Common myeloid progenitor, CD34-positive (primary cell): ENCODE results near the gene ARHGAP15.

Experiments used
- CTCF ChIA-PET: fragments of 350-600 bp; sonication (Branson Sonifier 250); formaldehyde crosslinking; loops from one replicate; lab custom pipeline; 2021; ENCODE audit warnings: antibody characterized with exemption; lab: Charles Lee
- POLR2A ChIA-PET: fragments of 350-600 bp; sonication (Branson Sonifier 250); formaldehyde crosslinking; loops from one replicate; lab custom pipeline; 2021; ENCODE audit warnings: antibody characterized with exemption; lab: Charles Lee
- DNase-seq, 3 donors: peaks; one replicate each; pipeline versions ENCODE4 v3.0.0 to v3.0.0-alpha.2; 2013
- H3K27ac ChIP-seq, 2 experiments: 1 replicate in 1 of 2; 2 replicates in 1 of 2; pipeline ENCODE4 v1.7.0; 2013; ENCODE audit warnings: inconsistent platforms in 2 of 2, low read length in 2 of 2, mild to moderate bottlenecking in 2 of 2, low read depth in 1 of 2, moderate library complexity in 1 of 2; ENCODE audit not compliant: severe bottlenecking in 2 of 2, insufficient read depth in 1 of 2, poor library complexity in 1 of 2
- H3K27me3 ChIP-seq, 5 experiments: replicated peaks in 2 of 5; 1 replicate in 3 of 5; 2 replicates in 2 of 5; pipeline versions ENCODE4 v1.6.1 to v1.7.0; 2013; ENCODE audit warnings: low read length in 4 of 5, mild to moderate bottlenecking in 2 of 5, moderate library complexity in 2 of 5, inconsistent platforms in 1 of 5; ENCODE audit not compliant: insufficient read depth in 5 of 5, control insufficient read depth in 4 of 5
- H3K36me3 ChIP-seq, 4 experiments: 1 replicate in 2 of 4; 2 replicates in 2 of 4; pipeline versions ENCODE4 v1.6.1 to v1.7.0; 2013; ENCODE audit warnings: low read length in 3 of 4, control low read depth in 1 of 4, mild to moderate bottlenecking in 1 of 4; ENCODE audit not compliant: control insufficient read depth in 4 of 4, insufficient read depth in 4 of 4
- H3K4me1 ChIP-seq, 4 experiments: 1 replicate in 3 of 4; 2 replicates in 1 of 4; pipeline versions ENCODE4 v1.6.1 to v1.7.1; 2013; ENCODE audit warnings: low read length in 3 of 4, mild to moderate bottlenecking in 3 of 4, control low read depth in 1 of 4, inconsistent platforms in 1 of 4, moderate library complexity in 1 of 4; ENCODE audit not compliant: control insufficient read depth in 4 of 4, insufficient read depth in 4 of 4; ENCODE audit errors: control extremely low read depth in 1 of 4
- H3K4me3 ChIP-seq, 7 experiments: 1 replicate in 4 of 7; 2 replicates in 3 of 7; pipeline versions ENCODE4 v1.5.1 to v1.7.0; 2013; ENCODE audit warnings: mild to moderate bottlenecking in 7 of 7, low read length in 6 of 7, moderate library complexity in 6 of 7, inconsistent platforms in 2 of 7, low read depth in 2 of 7, control low read depth in 1 of 7; ENCODE audit not compliant: insufficient read depth in 4 of 7, control insufficient read depth in 1 of 7; ENCODE audit errors: extremely low read depth in 1 of 7
- H3K9me3 ChIP-seq, 5 experiments: 1 replicate in 4 of 5; 2 replicates in 1 of 5; pipeline versions ENCODE4 v1.6.1 to v1.7.1; 2013; ENCODE audit warnings: low read length in 4 of 5, mild to moderate bottlenecking in 2 of 5, inconsistent platforms in 1 of 5, low read depth in 1 of 5, moderate library complexity in 1 of 5; ENCODE audit not compliant: control insufficient read depth in 4 of 5, insufficient read depth in 2 of 5; ENCODE audit errors: control extremely low read depth in 1 of 5
- WGBS: methylation state at CpG from one replicate; pipeline ENCODE4 v1.1.5; 2013; ENCODE audit not compliant: insufficient coverage; 5-methylcytosine and 5-hydroxymethylcytosine counted together

The ARHGAP15 gene

DNA sequence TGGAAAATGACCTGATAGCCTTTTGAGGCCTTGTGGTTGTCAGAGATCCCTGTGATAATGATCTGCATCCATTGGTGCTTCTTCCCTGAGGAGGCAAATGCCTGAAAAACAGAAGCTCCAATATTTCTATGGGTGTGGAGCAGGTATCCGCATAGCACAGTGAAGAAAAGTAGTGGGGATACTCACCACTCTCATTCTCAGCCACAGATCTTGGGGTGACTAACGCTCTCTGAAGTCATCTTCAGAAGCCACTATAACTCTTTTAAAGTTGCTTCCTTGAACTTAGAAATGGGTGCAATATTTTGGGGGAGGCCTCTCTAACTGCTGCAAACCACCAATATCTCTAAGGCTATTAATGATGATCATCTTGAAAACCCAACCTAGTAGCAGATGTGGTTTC is 46.2 kb downstream of the ARHGAP15 start:
- Histone ChIP-seq H3K9me3 (peaks cover 0 to 7% (median 4%) of the 10 kb centered on the region in 5 experiments), H3K27ac (no peak overlapping the region)
- POLR2A ChIA-PET = no interaction called here

DNA sequence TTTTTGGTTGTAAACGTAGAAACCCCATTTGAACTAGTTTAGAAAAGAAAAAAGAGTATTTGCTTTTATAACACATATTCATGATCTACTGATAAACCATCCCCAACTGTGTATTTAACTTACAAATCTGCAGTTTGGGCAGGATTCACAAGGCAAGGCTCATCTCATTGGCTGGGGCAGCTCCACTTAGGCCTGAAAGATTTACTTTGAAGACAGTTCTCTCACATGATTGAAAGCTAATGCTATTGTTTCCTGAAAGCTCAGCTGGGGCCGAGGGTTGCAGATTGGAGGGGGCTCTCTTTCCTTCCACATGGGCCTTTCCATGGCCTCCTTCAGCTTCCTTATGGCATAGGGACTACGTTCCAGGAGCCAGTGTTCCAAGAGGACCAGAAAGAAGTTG is 47.4 kb downstream of the ARHGAP15 start:
- Histone ChIP-seq H3K4me3 (no peak overlapping the region), H3K27ac (peak overlapping the region in 1 of 2 experiments; percentile 32), H3K27me3 (no peaks in the 10 kb centered on the region), H3K36me3 (peaks cover 11 to 47% (median 29%) of the 10 kb centered on the region in 4 experiments), H3K4me1 (no peaks in the 10 kb centered on the region), H3K9me3 (peaks cover 2 to 18% (median 6%) of the 10 kb centered on the region in 5 experiments)
- DNase-seq = no peak
- 75% methylated on average over 2 of the region's 3 CpGs for WGBS
- ChIA-PET CTCF (interaction anchor here (1.4 to 2.5 kb wide), 2 partner anchors 12 to 15 kb away, joined by 4 to 10 read pairs; no protein-coding TSS in a partner anchor), POLR2A (no interaction called here)

More for the DNA sequence above, 46.2 kb downstream of the ARHGAP15 start:
- Histone ChIP-seq H3K4me1 (peaks cover 0 to 8% (median 6%) of the 10 kb centered on the region in 4 experiments), H3K36me3 (peaks cover 7 to 44% (median 30%) of the 10 kb centered on the region in 4 experiments), H3K27me3 (no peaks in the 10 kb centered on the region), H3K4me3 (no peak overlapping the region)
- 100% methylated on average over 2 of the region's 2 CpGs for WGBS
- CTCF ChIA-PET = interaction anchor here (1.1 to 1.8 kb wide), 6 partner anchors 8 to 90 kb away, joined by 3 to 5 read pairs (median 5); no protein-coding TSS in a partner anchor
- no peak for DNase-seq

DNA sequence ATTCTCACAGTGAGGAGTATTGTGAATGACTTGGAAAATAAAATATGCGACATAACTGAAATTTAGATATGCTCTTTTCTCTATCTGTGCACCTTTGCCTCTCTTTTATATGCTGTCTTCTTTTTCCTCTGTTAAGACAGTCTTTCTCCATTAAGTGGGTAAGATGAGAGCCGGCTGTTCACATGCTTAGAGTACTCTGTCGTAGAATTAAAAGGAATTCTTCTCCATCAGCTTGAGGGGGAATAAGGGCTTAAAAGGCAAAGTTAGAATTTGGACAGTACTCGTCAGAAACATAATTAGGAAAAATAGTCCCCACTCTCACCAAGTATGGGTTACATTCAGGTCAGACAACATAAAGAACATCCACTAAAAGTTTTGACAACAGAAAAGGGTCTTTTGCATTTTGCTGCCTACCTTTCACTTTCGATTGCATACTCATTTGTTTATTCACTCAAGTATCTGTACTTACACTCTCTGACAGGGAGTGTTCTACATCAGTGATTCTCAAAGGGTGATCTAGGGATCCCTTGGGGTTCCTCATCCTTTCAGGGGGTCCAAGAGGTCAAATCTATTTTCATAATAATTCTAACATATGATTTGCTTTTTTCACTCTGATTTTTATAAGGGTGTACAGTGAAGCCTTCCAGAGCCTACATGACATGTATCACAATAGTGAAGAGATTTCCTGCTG is 48.0 kb downstream of the ARHGAP15 start:
- peaks cover 6 to 48% (median 29%) of the 10 kb centered on the region in 4 experiments for H3K36me3 ChIP-seq
- H3K27ac ChIP-seq = peak overlapping the region in 1 of 2 experiments; percentile 57

DNA sequence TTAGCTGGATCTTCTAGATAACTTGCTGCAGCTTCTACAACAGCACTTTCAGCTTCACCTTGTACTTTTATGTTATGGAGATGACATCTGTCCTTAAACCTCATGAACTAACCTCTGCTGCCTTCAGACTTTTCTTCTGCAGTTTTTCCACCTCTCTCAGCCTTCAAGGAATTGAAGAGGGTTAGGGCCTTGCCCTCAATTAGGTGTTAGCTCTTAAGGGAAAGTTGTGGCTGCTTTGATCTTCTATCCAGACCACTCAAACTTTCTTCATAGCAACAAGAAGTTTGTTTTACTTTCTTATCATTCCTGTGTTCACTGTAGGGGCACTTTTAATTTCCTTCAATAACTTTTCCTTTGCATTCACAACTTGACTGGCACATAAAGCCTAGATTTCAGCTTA is 52.3 kb downstream of the ARHGAP15 start:
- ChIA-PET CTCF (interaction anchor here (1.2 to 2.2 kb wide), 5 partner anchors 8 to 20 kb away, joined by 3 to 7 read pairs (median 4); no protein-coding TSS in a partner anchor), POLR2A (no interaction called here)
- DNase-seq = no peak
- Histone ChIP-seq H3K27ac (no peak overlapping the region), H3K9me3 (peaks cover 4 to 24% (median 6%) of the 10 kb centered on the region in 5 experiments), H3K36me3 (peaks cover 4 to 61% (median 28%) of the 10 kb centered on the region in 4 experiments), H3K27me3 (no peaks in the 10 kb centered on the region), H3K4me3 (no peak overlapping the region), H3K4me1 (no peaks in the 10 kb centered on the region)

More for the DNA sequence above, 48.0 kb downstream of the ARHGAP15 start:
- no peaks in the 10 kb centered on the region for H3K4me1 ChIP-seq
- CTCF ChIA-PET = interaction anchor here (1.4 to 2.5 kb wide), 2 partner anchors 12 to 16 kb away, joined by 4 to 10 read pairs; no protein-coding TSS in a partner anchor
- peak overlapping the region in 1 of 7 experiments; percentile 24 for H3K4me3 ChIP-seq
- peak in 1 of 3 donors; percentile 28 for DNase-seq
- POLR2A ChIA-PET = no interaction called here
- WGBS = 100% methylated on average over 3 of the region's 5 CpGs
- H3K9me3 ChIP-seq = peaks cover 2 to 24% (median 6%) of the 10 kb centered on the region in 5 experiments
- H3K27me3 ChIP-seq = no peaks in the 10 kb centered on the region

DNA sequence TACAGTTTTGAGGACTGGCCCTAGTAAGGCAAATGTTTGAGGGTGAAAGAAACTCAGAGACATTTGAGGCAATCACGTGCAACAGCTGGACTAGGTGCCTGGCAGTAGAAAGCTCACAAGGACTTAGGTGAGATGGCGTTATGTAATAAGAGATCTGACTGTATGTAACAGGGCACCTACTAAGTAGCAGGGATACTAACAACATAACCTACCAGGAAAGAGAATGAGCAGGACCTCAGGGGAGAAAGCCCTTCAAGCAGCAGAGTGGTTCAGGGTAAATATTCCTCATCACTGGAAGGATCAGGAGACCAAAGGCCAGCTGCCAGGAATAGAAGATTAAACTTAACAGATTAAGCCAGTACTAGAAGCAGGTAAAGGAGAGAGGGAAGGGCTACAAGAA is 53.4 kb downstream of the ARHGAP15 start:
- no peaks in the 10 kb centered on the region for H3K4me1 ChIP-seq
- H3K27ac ChIP-seq = no peak overlapping the region
- ChIA-PET POLR2A (no interaction called here), CTCF (interaction anchor here (1.5 kb wide), 3 partner anchors 11 to 72 kb away, joined by 3 to 9 read pairs (median 5); no protein-coding TSS in a partner anchor)
- 100% methylated on average over 1 of the region's 2 CpGs for WGBS
- H3K9me3 ChIP-seq = peaks cover 4 to 24% (median 6%) of the 10 kb centered on the region in 5 experiments
- no peak for DNase-seq
- peaks cover 4 to 54% (median 23%) of the 10 kb centered on the region in 4 experiments for H3K36me3 ChIP-seq
- H3K4me3 ChIP-seq = no peak overlapping the region
- H3K27me3 ChIP-seq = no peaks in the 10 kb centered on the region

DNA sequence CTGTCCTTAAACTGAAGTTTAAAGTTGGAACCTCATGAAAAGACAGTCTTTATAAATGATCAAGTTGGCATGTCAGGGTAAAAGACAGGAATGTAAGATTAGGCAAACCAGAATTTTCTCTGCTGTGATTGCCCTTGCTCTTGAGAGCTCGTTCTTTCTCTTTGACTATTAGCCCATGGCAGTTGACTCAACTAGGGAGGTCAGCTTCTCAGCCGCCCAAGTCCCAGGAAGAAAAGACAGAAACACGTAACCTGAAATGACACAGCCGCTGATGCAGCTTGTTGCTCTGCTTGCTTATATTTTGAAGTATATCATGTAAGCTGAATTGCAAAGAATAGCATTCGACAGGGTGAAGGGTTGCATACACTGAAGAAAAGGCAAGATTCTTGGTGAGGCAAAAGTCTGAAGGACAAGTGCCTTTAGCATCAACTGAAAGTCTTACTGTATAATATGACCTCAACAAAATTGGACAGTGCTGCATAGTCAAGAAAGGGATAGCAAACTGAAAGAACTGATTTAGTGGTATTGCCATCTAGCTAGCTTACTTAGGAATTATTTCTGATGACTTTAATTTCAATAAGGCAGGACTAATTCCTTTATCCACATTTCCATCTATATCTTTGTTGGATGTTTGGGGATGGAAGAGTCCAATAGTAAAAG is 54.7 kb downstream of the ARHGAP15 start:
- CTCF ChIA-PET = interaction anchor here (0.8 to 2.2 kb wide), 7 partner anchors 9 to 73 kb away, joined by 3 to 9 read pairs (median 4); no protein-coding TSS in a partner anchor
- POLR2A ChIA-PET = no interaction called here

More for the DNA sequence above, 54.7 kb downstream of the ARHGAP15 start:
- no peak for DNase-seq
- H3K4me1 ChIP-seq = no peaks in the 10 kb centered on the region
- 98% methylated on average over 5 of the region's 5 CpGs for WGBS
- peaks cover 4 to 24% (median 6%) of the 10 kb centered on the region in 5 experiments for H3K9me3 ChIP-seq
- H3K27ac ChIP-seq = no peak overlapping the region
- no peak overlapping the region for H3K4me3 ChIP-seq
- H3K27me3 ChIP-seq = no peaks in the 10 kb centered on the region
- H3K36me3 ChIP-seq = peaks cover 4 to 46% (median 22%) of the 10 kb centered on the region in 4 experiments
